Cardiac fibroblast (primary cell): ENCODE data around the gene DNAH1.

Experiments used
- DNase-seq, 2 donors: peaks; one replicate each; pipeline versions ENCODE4 v3.0.0 to v3.0.0-alpha.2; 2010; ENCODE audit warnings: low read depth in 2 of 2
- H3K4me3 ChIP-seq, 2 donors: replicated peaks in 1 of 2; 1 replicate in 1 of 2; 2 replicates in 1 of 2; pipeline ENCODE4 v1.5.1; 2011; ENCODE audit warnings: low read depth in 2 of 2, low read length in 2 of 2, mild to moderate bottlenecking in 2 of 2, moderate library complexity in 1 of 2
- TF ChIP-seq, protein P1 (sequence below): IDR thresholded peaks from one replicate; pipeline ENCODE4 v1.5.1; 2011; ENCODE audit warnings: low read depth, mild to moderate bottlenecking, low read length, inconsistent platforms

The DNAH1 gene

DNA sequence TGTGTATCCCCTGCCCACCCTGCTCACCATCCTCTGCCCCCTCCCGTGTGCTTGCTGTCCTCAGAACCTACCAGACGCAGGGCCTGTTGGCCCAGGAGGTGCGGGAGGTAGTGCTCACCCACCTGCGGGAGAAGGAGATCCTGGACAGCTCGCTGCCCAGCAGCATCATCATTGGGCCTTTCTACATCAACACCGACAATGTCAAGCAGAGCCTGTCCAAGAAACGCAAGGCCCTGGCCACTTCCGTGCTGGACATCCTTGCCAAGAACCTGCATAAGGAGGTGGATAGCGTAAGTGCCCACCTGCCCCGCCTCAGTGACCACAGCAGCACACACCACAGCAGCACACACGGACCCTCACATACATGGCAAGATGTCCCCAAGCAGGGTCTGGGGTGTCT is 33.0 kb downstream of the DNAH1 start:
- DNase-seq, result no peak
- TF ChIP-seq, protein P1, sequence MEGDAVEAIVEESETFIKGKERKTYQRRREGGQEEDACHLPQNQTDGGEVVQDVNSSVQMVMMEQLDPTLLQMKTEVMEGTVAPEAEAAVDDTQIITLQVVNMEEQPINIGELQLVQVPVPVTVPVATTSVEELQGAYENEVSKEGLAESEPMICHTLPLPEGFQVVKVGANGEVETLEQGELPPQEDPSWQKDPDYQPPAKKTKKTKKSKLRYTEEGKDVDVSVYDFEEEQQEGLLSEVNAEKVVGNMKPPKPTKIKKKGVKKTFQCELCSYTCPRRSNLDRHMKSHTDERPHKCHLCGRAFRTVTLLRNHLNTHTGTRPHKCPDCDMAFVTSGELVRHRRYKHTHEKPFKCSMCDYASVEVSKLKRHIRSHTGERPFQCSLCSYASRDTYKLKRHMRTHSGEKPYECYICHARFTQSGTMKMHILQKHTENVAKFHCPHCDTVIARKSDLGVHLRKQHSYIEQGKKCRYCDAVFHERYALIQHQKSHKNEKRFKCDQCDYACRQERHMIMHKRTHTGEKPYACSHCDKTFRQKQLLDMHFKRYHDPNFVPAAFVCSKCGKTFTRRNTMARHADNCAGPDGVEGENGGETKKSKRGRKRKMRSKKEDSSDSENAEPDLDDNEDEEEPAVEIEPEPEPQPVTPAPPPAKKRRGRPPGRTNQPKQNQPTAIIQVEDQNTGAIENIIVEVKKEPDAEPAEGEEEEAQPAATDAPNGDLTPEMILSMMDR, result no peak

DNA sequence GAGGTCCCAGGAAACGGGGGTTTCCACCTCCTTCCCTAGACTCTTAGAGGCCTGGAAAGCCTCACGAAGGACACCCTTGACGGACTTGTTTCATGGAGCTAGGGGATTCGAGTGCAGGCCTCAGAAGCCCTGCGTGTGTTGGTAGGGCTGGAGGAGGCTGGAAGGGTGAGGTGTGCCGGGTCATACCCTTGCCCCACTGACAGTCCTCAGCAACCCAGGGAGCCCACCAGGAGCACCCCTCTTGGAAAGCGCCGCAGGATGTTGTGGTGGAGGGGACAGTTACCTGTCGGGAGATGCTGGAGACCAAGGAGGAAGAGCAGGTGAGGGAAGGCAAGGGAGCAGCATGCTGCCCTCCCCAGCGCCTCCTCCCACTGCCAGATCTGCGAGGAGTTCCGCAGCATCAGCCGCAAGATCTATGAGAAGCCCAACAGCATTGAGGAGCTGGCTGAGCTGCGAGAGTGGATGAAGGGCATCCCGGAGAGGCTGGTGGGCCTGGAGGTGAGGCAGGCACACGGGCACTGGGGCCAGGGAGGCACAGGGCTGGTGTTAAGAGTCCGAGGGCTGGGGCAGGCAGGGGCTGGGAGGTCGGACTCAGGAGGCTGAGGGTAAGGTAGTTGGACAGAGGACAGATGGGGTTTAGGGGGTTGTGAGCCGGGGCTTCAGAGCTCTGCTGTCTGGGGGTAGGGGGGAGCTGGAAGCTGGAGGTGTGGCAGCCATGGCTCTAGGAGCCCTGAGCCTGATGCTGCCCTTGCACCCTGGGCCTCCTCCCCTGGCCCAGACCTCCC is 33.7 kb downstream of the DNAH1 start:
- no peak overlapping the region for H3K4me3 ChIP-seq
- no peak for DNase-seq
- TF ChIP-seq, protein P1, result no peak

More for the DNA sequence above, 33.0 kb downstream of the DNAH1 start:
- no peak overlapping the region for H3K4me3 ChIP-seq

- H3K4me3 ChIP-seq, result no peak overlapping the region
- TF ChIP-seq, protein P1, result no peak
- DNase-seq, result no peak
Measured at GRCh38 chr3:52350416-52350815, 34.3 kb downstream of the DNAH1 start.

DNA sequence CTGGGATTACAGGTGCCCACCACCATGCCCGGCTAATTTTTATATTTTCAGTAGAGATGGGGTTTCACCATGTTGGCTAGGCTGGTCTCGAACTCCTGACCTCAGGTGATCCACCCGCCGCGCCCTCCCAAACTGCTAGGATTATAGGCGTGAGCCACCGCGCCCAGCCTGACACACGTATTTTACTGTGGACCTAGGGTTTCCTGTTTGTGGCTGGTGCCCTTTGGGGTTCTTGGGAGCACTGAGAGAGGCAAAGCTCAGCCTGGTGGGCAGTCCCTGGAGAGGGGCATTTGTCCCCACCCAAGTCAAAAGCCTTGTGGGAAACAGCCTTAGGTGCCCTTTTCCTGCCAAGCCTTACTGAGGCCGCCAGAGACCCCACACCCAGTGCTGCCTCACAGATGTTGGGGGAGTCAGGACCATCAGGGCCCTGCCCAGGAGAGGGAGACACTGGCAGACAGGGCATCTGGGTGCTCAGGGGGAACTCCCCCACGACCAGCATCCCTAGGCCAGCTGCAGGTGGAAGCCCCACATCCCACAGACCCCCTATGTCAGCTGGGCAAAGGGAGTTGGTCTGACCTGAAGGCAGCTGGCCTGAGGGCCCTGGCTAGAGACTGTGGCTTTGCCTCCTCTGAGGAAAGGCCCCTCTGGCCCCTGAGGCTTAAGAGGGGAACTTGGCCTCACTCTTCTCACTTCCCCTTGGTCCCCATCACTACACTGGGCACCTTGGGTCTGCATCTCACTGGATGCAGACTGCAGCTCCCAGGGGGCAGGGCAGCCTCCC is 35.1 kb downstream of the DNAH1 start:
- TF ChIP-seq, protein P1, result no peak

DNA sequence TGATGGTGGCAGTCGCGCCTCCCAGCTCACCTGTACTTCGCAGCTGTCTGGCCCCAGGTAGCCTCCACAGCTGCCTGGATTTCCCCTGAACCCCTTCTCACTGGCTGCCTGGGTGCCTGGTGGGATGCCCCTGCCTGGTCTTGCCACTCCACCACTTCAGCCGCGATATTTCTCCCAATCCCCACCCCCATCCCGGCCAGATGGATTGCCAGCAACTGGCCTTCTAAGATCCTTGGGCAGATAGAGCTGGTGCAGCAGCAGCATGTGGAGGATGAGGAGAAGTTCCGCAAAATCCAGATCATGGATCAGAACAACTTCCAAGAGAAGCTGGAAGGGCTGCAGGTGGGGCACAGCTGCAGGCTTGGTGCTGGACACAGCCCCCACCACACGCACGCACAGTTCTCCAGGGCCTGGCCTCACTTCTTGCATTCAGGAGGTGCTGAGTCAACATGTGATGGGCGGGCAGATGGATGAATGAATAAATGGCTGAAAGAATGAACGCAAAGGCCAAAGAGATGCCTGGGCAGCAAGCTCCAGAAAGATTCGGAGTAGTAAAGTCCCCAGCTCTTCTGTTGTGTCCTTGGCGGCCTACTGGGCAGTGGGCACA is 35.7 kb downstream of the DNAH1 start:
- DNase-seq, result no peak
- TF ChIP-seq, protein P1, result no peak

More for the DNA sequence above, 35.1 kb downstream of the DNAH1 start:
- DNase-seq, result no peak
- no peak overlapping the region for H3K4me3 ChIP-seq

DNA sequence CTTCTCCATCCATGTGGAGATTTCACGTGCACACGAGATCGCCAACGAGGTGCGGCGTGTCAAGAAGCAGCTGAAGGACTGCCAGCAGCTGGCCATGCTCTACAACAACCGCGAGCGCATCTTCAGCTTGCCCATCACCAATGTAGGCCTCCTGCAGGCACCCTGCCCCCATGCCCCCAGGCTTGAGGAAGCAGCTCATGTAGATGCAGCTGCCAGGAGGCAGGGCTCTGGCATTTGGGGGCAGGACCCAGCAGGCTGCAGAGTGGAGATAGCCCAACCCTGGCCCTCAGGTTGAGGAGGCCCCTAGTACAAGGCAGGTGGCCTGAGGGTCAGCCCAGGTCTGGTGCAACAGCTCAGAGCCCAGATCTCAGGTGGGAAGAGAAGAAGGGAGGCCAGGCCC is 36.4 kb downstream of the DNAH1 start:
- no peak overlapping the region for H3K4me3 ChIP-seq
- DNase-seq, result no peak
- TF ChIP-seq, protein P1, result no peak

More for the DNA sequence above, 35.7 kb downstream of the DNAH1 start:
- no peak overlapping the region for H3K4me3 ChIP-seq
